Measurements from ENCODE around the gene ACBD4. TPM values are rescaled to one million over a fixed set of nuclear protein-coding genes. Genes with fewer than 3 reads are reported as not detected.
A peak's percentile ranks its signal among the peaks of the same experiment; 100 is the strongest.

The ACBD4 gene
- total RNA-seq, 1 donor from 2014 or later = 26.4 TPM

GRCh38 chr17:45146890-45147580 lies 11.5 kb downstream of the ACBD4 start:
- peak; percentile 87 for DNase-seq (ENCODE audit: low spot score)
- ATAC-seq = peak; percentile 18
- intact Hi-C loops (cut with DNase I) = no loop called here

- DNase-seq (ENCODE audit: low spot score) (peak; percentile 90), ATAC-seq (peak; percentile 55)
- intact Hi-C loops (cut with DNase I) = no loop called here
Observed at GRCh38 chr17:45147581-45148182, 12.2 kb downstream of the ACBD4 start.

- peak; percentile 87 for ATAC-seq
- intact Hi-C loops (cut with DNase I) = no loop called here
- DNase-seq (ENCODE audit: low spot score) = peak; percentile 99
Observed at GRCh38 chr17:45148183-45149036, 12.9 kb downstream of the ACBD4 start, which contains the start of gene HEXIM1. Gene HEXIM1, plus strand, starts transcription at chr17:45148475. Its CDS starts 716 bp downstream, at chr17:45149191.

GRCh38 chr17:45149037-45149668 lies 13.7 kb downstream of the ACBD4 start:
- peak; percentile 71 for ATAC-seq
- DNase-seq (ENCODE audit: low spot score) = peak; percentile 93
- intact Hi-C loops (cut with DNase I) = no loop called here

- ATAC-seq (peak; percentile 15), DNase-seq (ENCODE audit: low spot score) (peak; percentile 87)
- intact Hi-C loops (cut with DNase I) = no loop called here
Observed at GRCh38 chr17:45149669-45150664, 14.5 kb downstream of the ACBD4 start.

- DNase-seq (ENCODE audit: low spot score) = no peak
- intact Hi-C loops (cut with DNase I) = no loop called here
Observed at GRCh38 chr17:45150911-45151809, 15.7 kb downstream of the ACBD4 start.

GRCh38 chr17:45155029-45155428 lies 19.5 kb downstream of the ACBD4 start:
- DNase-seq (ENCODE audit: low spot score) (no peak), ATAC-seq (no peak)
- intact Hi-C loops (cut with DNase I) = no loop called here

More at GRCh38 chr17:45150911-45151809, 15.7 kb downstream of the ACBD4 start:
- ATAC-seq = no peak

GRCh38 chr17:45155483-45155882 lies 20.0 kb downstream of the ACBD4 start:
- ATAC-seq (no peak), DNase-seq (ENCODE audit: low spot score) (no peak)
- intact Hi-C loops (cut with DNase I) = no loop called here

- ATAC-seq = no peak
- DNase-seq (ENCODE audit: low spot score) = no peak
- intact Hi-C loops (cut with DNase I) = no loop called here
Observed at GRCh38 chr17:45156242-45156641, 20.8 kb downstream of the ACBD4 start.

GRCh38 chr17:45160447-45161287 lies 25.2 kb downstream of the ACBD4 start:
- intact Hi-C loops (cut with DNase I) = no loop called here
- peak; percentile 71 for ATAC-seq
- DNase-seq (ENCODE audit: low spot score) = peak; percentile 82

- intact Hi-C loops (cut with DNase I) = no loop called here
Observed at GRCh38 chr17:45161288-45162024, 26.0 kb downstream of the ACBD4 start, which contains the start of gene HEXIM2. Gene HEXIM2, plus strand, starts transcription at chr17:45161875. Its CDS starts 919 bp downstream, at chr17:45162794.

GRCh38 chr17:45162025-45162687 lies 26.7 kb downstream of the ACBD4 start:
- intact Hi-C loops (cut with DNase I) = no loop called here
- DNase-seq (ENCODE audit: low spot score) (no peak), ATAC-seq (peak; percentile 0)

More at GRCh38 chr17:45161288-45162024, 26.0 kb downstream of the ACBD4 start, which contains the start of gene HEXIM2:
- ATAC-seq (peak; percentile 97), DNase-seq (ENCODE audit: low spot score) (peak; percentile 99)

GRCh38 chr17:45164734-45165269 lies 29.3 kb downstream of the ACBD4 start:
- no peak for ATAC-seq
- intact Hi-C loops (cut with DNase I) = no loop called here
- DNase-seq (ENCODE audit: low spot score) = no peak

- intact Hi-C loops (cut with DNase I) = no loop called here
- no peak for DNase-seq (ENCODE audit: low spot score)
Observed at GRCh38 chr17:45168991-45169752, 33.7 kb downstream of the ACBD4 start.

More at GRCh38 chr17:45168991-45169752, 33.7 kb downstream of the ACBD4 start:
- ATAC-seq = no peak
